Heart left ventricle (tissue), 16 donors: ENCODE data around the gene SLC7A6OS. TPM values are rescaled to one million over a fixed set of nuclear protein-coding genes. Genes with fewer than 3 reads are reported as not detected.

Experiments
- ATAC-seq, 4 donors: fragments of 200-7000 bp; cut with Tn5 transposase; one replicate each; pipeline ENCODE4 v1.9.1; 2020 to 2022; ENCODE audit warnings: moderate library complexity in 4 of 4, mild to moderate bottlenecking in 3 of 4, moderate number of reproducible peaks in 1 of 4
- DNase-seq, 5 donors: peaks; one replicate each; pipeline ENCODE4 v3.0.0-alpha.2; 2020
- H3K27ac ChIP-seq, 12 donors: fragments of 200-600 bp; sonication (generic) in 4 of 12; one replicate each; pipeline versions ENCODE4 v1.5.0 to v1.8.0; 2016 to 2022; ENCODE audit warnings: mild to moderate bottlenecking in 2 of 12
- H3K27me3 ChIP-seq, 9 donors: fragments of 200-600 bp; sonication (generic) in 2 of 9; one replicate each; pipeline versions ENCODE4 v1.5.1 to v1.8.0; 2016 to 2022; ENCODE audit warnings: mild to moderate bottlenecking in 3 of 9
- H3K36me3 ChIP-seq, 9 donors: fragments of 200-600 bp; sonication (generic) in 2 of 9; one replicate each; pipeline versions ENCODE4 v1.5.0 to v1.8.0; 2018 to 2022; ENCODE audit warnings: mild to moderate bottlenecking in 2 of 9
- H3K4me1 ChIP-seq, 12 donors: fragments of 200-600 bp; sonication (generic) in 4 of 12; one replicate each; pipeline versions ENCODE4 v1.5.0 to v1.8.0; 2016 to 2022; ENCODE audit warnings: mild to moderate bottlenecking in 3 of 12
- H3K4me3 ChIP-seq, 12 donors: fragments of 200-600 bp; sonication (generic) in 4 of 12; one replicate each; pipeline versions ENCODE4 v1.5.0 to v1.8.0; 2017 to 2022; ENCODE audit warnings: mild to moderate bottlenecking in 9 of 12, moderate library complexity in 4 of 12
- H3K9me3 ChIP-seq, 12 donors: fragments of 200-600 bp; sonication (generic) in 4 of 12; one replicate each; pipeline versions ENCODE4 v1.5.0 to v1.8.0; 2016 to 2022; ENCODE audit warnings: mild to moderate bottlenecking in 1 of 12
- CTCF ChIP-seq, 12 donors: fragments of 200-600 bp; sonication (generic) in 4 of 12; IDR thresholded peaks; one replicate each; pipeline versions ENCODE4 v1.5.0 to v1.8.0; 2018 to 2022; ENCODE audit warnings: antibody characterized with exemption in 12 of 12, mild to moderate bottlenecking in 5 of 12
- POLR2A ChIP-seq, 2 donors: fragments of 450-650 bp; IDR thresholded peaks; one replicate each; pipeline ENCODE4 v1.6.1; 2017; ENCODE audit warnings: antibody characterized with exemption in 2 of 2, mild to moderate bottlenecking in 2 of 2, moderate library complexity in 2 of 2
- WGBS, 4 donors: extraction: QIAGEN DNeasy Blood & Tissue Kit in 2 of 4; methylation state at CpG; one replicate each; pipeline versions ENCODE4 v1.1.5 to v1.1.7; 2013 to 2018; 5-methylcytosine and 5-hydroxymethylcytosine counted together
- intact Hi-C, 10 donors: fragments of 100-400 bp; cut with DNase I; formaldehyde crosslinking; loops; one replicate each; pipeline versions ENCODE4 v1.11.1 to v1.14.2; 2022
- polyA plus RNA-seq, 2 donors: library from polyadenylated mRNA; stranded (reverse); fragments of 200-250 nt; gene quantifications; one replicate each; pipeline ENCODE4 v1.2.3, GENCODE V29; 2013
- total RNA-seq, 9 donors: library from RNA; depleted of rRNA in 2 of 9; stranded (reverse); fragments of >200 nt in 2 of 9; fragmentation: NEBNext Ultra II Directional in 3 of 9; extraction: Animal tissue kit (Norgen Biotek cat#: 25700) in 3 of 9; gene quantifications; one replicate each; pipeline versions ENCODE4 v1.1.0 to v1.2.4, GENCODE V29; 2016 to 2023
- donor health status: ischemic (EF 13 %, LVEDD 7.1; RV severe dilation, severe dysfunction).
- donor health status: healthy with polysubstance abuse.
- donor health status: DM: no; HTN: yes; CAD: no.
- donor health status: DM: no; HTN: no; CAD: no.
- donor health status: ischemic (EF 25% LVEDD 6.9; RV normal size, moderate dysfunction).
- donor health status: ischemic (EF 25% LVEDD 5.7; RV mildly dilated, moderate dysfunction).
- donor health status: healthy.
- donor health status: DM: yes; HTN: yes; CAD: no.
- donor health status: ischemic (EF 35%, LVEDD 5.7; RV mildly dilated, moderate dysfunction).
- donor health status: nonischemic (EF 11% LVEDD 7.7; RV severe dilation, severe dysfunction).
- donor health status: DM: yes; HTN: yes; CAD: no.
- donor health status: PGD.
- donor health status: ischemic (EF 29% LVEDD 5.4; RV normal size, mild dysfunction).
- donor health status: nonischemic (EF 23%, LVEDD 6.1; RV moderate dilation, normal function).

SLC7A6OS gene
- total and polyA plus RNA-seq, 11 donors, result 8.1 to 16.2 (median 10.0) TPM

DNA sequence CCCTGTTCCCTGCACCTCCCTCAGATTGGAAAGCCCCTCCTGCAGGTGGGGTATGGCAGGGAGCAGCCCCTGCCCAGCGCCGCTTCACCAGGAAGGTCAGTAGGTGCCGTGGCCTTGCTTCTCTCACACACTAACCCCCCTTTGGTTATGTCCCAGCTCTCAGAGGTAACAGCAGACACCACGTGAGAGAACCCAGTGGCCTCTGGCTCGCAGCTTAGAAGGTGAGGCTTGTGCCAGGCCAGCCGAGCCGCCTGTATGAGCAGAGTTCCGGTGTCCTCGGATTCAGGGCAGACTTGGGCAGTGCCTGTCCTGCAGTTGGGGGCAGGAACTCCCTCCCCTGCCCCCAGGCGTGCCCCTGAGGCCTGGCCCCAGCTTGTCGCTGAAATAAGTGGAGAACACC is 47.2 kb upstream of the SLC7A6OS start:
- H3K27ac ChIP-seq, result no peak overlapping the region
- no peaks in the 10 kb centered on the region for H3K27me3 ChIP-seq
- DNase-seq, result no peak
- TF ChIP-seq CTCF (IDR thresholded peaks at IDR 0.05) (no peak), POLR2A (IDR thresholded peaks at IDR 0.05) (no peak)
- WGBS, 4 donors, result 88 to 94% (median 89%) methylated on average over 11 of the region's 11 CpGs
- intact Hi-C loops, result no loop called here
- H3K4me3 ChIP-seq, result no peak overlapping the region
- peaks cover 0 to 72% (median 56%) of the 10 kb centered on the region in 9 donors for H3K36me3 ChIP-seq
- H3K4me1 ChIP-seq, result peaks cover 0 to 22% (median 0%) of the 10 kb centered on the region in 12 donors
- H3K9me3 ChIP-seq, result no peaks in the 10 kb centered on the region
- no peak for ATAC-seq

DNA sequence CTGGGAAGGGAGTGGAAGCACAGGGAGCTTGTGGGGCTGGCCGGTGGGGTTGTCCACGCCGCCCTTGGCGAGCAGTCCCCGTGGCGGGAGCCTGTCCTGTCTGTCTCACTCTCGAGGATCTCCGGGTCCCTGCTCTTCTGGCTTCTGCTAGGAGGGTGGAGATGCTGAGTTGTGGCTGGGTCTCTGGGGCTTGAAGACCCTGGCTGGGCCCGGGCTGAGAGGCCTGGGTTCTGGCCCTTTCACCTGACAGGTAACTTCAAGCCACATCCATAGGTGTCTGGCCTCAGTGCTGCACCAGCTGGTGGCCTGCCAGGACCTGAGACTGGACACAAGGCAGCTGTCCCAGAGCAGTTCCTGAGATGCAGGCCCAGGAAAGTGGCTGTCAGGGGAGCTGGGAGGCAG is 46.8 kb upstream of the SLC7A6OS start:
- no peaks in the 10 kb centered on the region for H3K9me3 ChIP-seq
- ATAC-seq, result no peak
- H3K4me3 ChIP-seq, result no peak overlapping the region
- peak in 1 of 5 donors; percentile 32 for DNase-seq
- 92 to 96% (median 93%) methylated on average over 9 of the region's 9 CpGs for WGBS, 4 donors
- H3K36me3 ChIP-seq, result peaks cover 0 to 74% (median 60%) of the 10 kb centered on the region in 9 donors
- intact Hi-C loops, result no loop called here
- H3K27me3 ChIP-seq, result no peaks in the 10 kb centered on the region
- TF ChIP-seq CTCF (IDR thresholded peaks at IDR 0.05) (no peak), POLR2A (IDR thresholded peaks at IDR 0.05) (no peak)
- H3K4me1 ChIP-seq, result peaks cover 0 to 22% (median 0%) of the 10 kb centered on the region in 12 donors
- no peak overlapping the region for H3K27ac ChIP-seq

GRCh38 chr16:68356919-68357286 is 46.2 kb upstream of the SLC7A6OS start:
- peaks cover 0 to 79% (median 66%) of the 10 kb centered on the region in 9 donors for H3K36me3 ChIP-seq
- H3K9me3 ChIP-seq, result no peaks in the 10 kb centered on the region
- peaks cover 0 to 22% (median 0%) of the 10 kb centered on the region in 12 donors for H3K4me1 ChIP-seq
- peak overlapping the region in 1 of 12 donors; percentile 25 for H3K4me3 ChIP-seq
- no peak for TF ChIP-seq POLR2A (IDR thresholded peaks at IDR 0.05)
- TF ChIP-seq CTCF (IDR thresholded peaks at IDR 0.05), result no peak
- intact Hi-C loops, result no loop called here
- DNase-seq, result no peak
- 89 to 94% (median 90%) methylated on average over 4 to 5 of the region's 5 CpGs; no CpG with 5 or more reads in 1 of the 4 donors for WGBS, 4 donors
- ATAC-seq, result no peak
- no peaks in the 10 kb centered on the region for H3K27me3 ChIP-seq
- no peak overlapping the region for H3K27ac ChIP-seq

DNA sequence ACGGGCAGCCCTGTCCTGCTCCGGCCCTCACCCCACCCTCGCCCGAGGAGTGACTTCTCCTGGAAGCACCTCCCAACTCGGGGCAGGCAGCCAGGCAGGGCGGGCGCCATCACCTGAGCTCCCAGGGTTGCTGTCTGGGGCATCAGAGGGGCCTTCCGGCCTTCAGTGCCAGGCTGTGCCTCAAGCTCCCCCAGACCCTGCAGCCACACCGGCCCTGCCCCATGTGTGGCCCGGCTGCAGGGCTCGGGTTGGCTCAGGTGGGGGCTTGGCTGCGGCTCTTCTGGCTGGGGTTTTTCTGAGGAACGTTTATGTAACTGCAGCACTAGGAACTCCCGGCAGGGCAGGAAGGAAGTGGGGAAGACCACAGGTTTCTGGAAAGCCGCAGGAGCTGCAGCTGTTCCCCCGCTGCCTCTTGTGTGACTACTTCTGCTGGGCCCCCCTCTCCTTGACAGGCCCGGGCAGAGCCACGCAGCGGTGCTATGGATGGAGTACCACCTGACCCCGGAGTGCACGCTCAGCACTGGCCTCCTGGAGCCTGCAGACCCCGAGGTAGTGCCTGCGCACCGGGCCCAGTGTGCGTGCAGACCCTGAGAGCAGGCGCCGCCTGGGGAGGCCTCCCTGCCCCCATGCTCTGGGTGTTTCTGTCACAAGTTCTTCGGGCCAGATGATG is 45.6 kb upstream of the SLC7A6OS start:
- Histone ChIP-seq H3K4me1 (peaks cover 0 to 22% (median 0%) of the 10 kb centered on the region in 12 donors), H3K9me3 (no peaks in the 10 kb centered on the region), H3K4me3 (peak overlapping the region in 1 of 12 donors; percentile 25), H3K27ac (no peak overlapping the region), H3K36me3 (peaks cover 0 to 85% (median 72%) of the 10 kb centered on the region in 9 donors), H3K27me3 (no peaks in the 10 kb centered on the region)
- intact Hi-C loops, result no loop called here
- ATAC-seq (peak in 1 of 4 donors; percentile 4), DNase-seq (peak in 1 of 5 donors; percentile 63)
- 69 to 81% (median 77%) methylated on average over 15 to 28 of the region's 28 CpGs for WGBS, 4 donors
- TF ChIP-seq POLR2A (IDR thresholded peaks at IDR 0.05) (no peak), CTCF (IDR thresholded peaks at IDR 0.05) (no peak)
